Measurements from ENCODE around the gene GCG. TPM values are rescaled to one million over a fixed set of nuclear protein-coding genes. Genes with fewer than 3 reads are reported as not detected.

The GCG gene
- total and polyA plus RNA-seq, 2 donors (not counting 1 experiment from before 2014, with no cell fraction given), result not detected

DNA sequence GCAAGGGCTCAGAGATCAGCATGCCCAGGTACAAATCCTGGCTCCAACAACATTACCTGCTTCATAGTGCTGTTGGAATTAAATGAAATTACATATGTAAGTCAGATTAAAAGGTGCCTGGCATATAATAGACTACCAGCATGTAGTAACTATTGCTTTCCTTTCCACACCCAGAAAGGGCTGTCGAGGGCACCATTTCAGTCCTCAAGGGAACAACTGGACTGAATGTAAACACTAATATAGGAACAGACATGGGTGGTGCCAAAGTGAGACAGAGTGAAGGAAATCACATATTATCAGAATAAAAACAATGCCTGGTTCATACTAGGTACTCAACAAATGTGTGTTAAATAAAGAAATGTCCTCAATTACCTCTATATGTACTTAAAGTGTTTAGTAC is 47.9 kb upstream of the GCG start:
- intact Hi-C loops (cut with micrococcal nuclease), result no loop called here
- H4K20me1 ChIP-seq (ENCODE audit: control insufficient read depth, insufficient read depth, low read length, poor library complexity, severe bottlenecking), result no peaks in the 10 kb centered on the region
- no peaks in the 10 kb centered on the region for H3K36me3 ChIP-seq (replicated peaks in 1 of 2; ENCODE audit: control extremely low read depth in 1 of 2, control insufficient read depth in 1 of 2, extremely low read depth in 1 of 2, insufficient read depth in 2 of 2, low read length in 1 of 2)
- ATAC-seq (ENCODE audit: low read depth) (no peak), DNase-seq (no peak)
- TF ChIP-seq, protein P1, sequence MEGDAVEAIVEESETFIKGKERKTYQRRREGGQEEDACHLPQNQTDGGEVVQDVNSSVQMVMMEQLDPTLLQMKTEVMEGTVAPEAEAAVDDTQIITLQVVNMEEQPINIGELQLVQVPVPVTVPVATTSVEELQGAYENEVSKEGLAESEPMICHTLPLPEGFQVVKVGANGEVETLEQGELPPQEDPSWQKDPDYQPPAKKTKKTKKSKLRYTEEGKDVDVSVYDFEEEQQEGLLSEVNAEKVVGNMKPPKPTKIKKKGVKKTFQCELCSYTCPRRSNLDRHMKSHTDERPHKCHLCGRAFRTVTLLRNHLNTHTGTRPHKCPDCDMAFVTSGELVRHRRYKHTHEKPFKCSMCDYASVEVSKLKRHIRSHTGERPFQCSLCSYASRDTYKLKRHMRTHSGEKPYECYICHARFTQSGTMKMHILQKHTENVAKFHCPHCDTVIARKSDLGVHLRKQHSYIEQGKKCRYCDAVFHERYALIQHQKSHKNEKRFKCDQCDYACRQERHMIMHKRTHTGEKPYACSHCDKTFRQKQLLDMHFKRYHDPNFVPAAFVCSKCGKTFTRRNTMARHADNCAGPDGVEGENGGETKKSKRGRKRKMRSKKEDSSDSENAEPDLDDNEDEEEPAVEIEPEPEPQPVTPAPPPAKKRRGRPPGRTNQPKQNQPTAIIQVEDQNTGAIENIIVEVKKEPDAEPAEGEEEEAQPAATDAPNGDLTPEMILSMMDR (IDR thresholded peaks at IDR 0.05), result no peak
- no peak for TF ChIP-seq EZH2 (IDR thresholded peaks at IDR 0.05; ENCODE audit: borderline replicate concordance, insufficient read depth, low read depth, low read length, poor library complexity, severe bottlenecking)
- no peaks in the 10 kb centered on the region for H3K4me1 Mint-ChIP-seq
- H3K9me3 Mint-ChIP-seq (ENCODE audit: insufficient read depth), result no peaks in the 10 kb centered on the region
- no CpG with 5 or more reads among the region's 1 CpG for WGBS (ENCODE audit: insufficient coverage)
- H3K4me3 Mint-ChIP-seq, result no peak overlapping the region
- ChIA-PET CTCF (no interaction called here), POLR2A (no interaction called here)
- H3K4me3 ChIP-seq (ENCODE audit: control extremely low read depth in 1 of 5, extremely low read depth in 1 of 5, insufficient read depth in 1 of 5, low read depth in 2 of 5, low read length in 4 of 5), result no peak overlapping the region
- H3K4me2 ChIP-seq (replicated peaks; ENCODE audit: low read depth, low read length, poor library complexity, severe bottlenecking), result no peak overlapping the region
- no peak overlapping the region for H3K27ac Mint-ChIP-seq
- H3K9ac ChIP-seq (ENCODE audit: low read length), result no peak overlapping the region
- peaks cover 8% of the 10 kb centered on the region for H3K27me3 Mint-ChIP-seq
- H3K79me2 ChIP-seq (ENCODE audit: control insufficient read depth, insufficient read depth, low read length), result no peaks in the 10 kb centered on the region
- no peaks in the 10 kb centered on the region for H3K4me1 ChIP-seq (ENCODE audit: control insufficient read depth in 2 of 2, insufficient read depth in 2 of 2, low read length in 2 of 2)
- no peaks in the 10 kb centered on the region for H3K9me3 ChIP-seq (ENCODE audit: control extremely low read depth in 1 of 3, control insufficient read depth in 2 of 3, insufficient read depth in 1 of 3, low read length in 2 of 3)
- H3K27ac ChIP-seq (ENCODE audit: low read length in 2 of 2), result no peak overlapping the region
- H2AFZ ChIP-seq (ENCODE audit: insufficient read depth, low read depth, low read length, poor library complexity, severe bottlenecking), result no peak overlapping the region
- no peaks in the 10 kb centered on the region for H3K27me3 ChIP-seq (replicated peaks in 1 of 4; ENCODE audit: control extremely low read depth in 1 of 4, control insufficient read depth in 3 of 4, insufficient read depth in 4 of 4, low read length in 3 of 4)

DNA sequence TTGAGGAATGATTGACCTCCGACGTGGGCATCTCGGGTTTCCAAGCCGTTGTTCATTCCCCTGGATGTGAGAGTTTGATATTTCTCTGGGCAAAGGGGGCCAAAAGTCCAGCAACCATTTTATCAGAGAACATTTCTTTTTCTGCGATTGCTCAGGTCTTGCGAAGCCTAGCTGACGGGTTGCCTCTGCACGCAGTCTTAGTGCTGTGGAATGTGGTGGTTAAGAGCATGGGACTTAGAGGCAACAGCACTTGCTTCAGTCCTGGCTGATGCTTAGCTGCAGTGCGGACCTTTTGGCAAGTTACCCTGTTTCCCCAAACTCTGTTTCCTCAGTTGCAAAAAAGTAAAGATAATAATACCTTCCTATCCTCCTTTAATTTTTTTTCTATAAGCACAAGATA is 46.2 kb upstream of the GCG start:
- Mint-ChIP-seq H3K27ac (no peak overlapping the region), H3K9me3 (ENCODE audit: insufficient read depth) (no peaks in the 10 kb centered on the region), H3K4me1 (no peaks in the 10 kb centered on the region), H3K27me3 (peaks cover 13% of the 10 kb centered on the region), H3K4me3 (no peak overlapping the region)
- 93% methylated on average over 6 of the region's 9 CpGs for WGBS (ENCODE audit: insufficient coverage)
- ATAC-seq (ENCODE audit: low read depth), result no peak
- Histone ChIP-seq H3K27me3 (replicated peaks in 1 of 4; ENCODE audit: control extremely low read depth in 1 of 4, control insufficient read depth in 3 of 4, insufficient read depth in 4 of 4, low read length in 3 of 4) (no peaks in the 10 kb centered on the region), H3K9me3 (ENCODE audit: control extremely low read depth in 1 of 3, control insufficient read depth in 2 of 3, insufficient read depth in 1 of 3, low read length in 2 of 3) (no peaks in the 10 kb centered on the region), H3K4me2 (replicated peaks; ENCODE audit: low read depth, low read length, poor library complexity, severe bottlenecking) (no peak overlapping the region), H3K4me3 (ENCODE audit: control extremely low read depth in 1 of 5, extremely low read depth in 1 of 5, insufficient read depth in 1 of 5, low read depth in 2 of 5, low read length in 4 of 5) (no peak overlapping the region), H4K20me1 (ENCODE audit: control insufficient read depth, insufficient read depth, low read length, poor library complexity, severe bottlenecking) (no peaks in the 10 kb centered on the region), H3K27ac (ENCODE audit: low read length in 2 of 2) (no peak overlapping the region), H3K79me2 (ENCODE audit: control insufficient read depth, insufficient read depth, low read length) (no peaks in the 10 kb centered on the region), H3K36me3 (replicated peaks in 1 of 2; ENCODE audit: control extremely low read depth in 1 of 2, control insufficient read depth in 1 of 2, extremely low read depth in 1 of 2, insufficient read depth in 2 of 2, low read length in 1 of 2) (no peaks in the 10 kb centered on the region), H3K4me1 (ENCODE audit: control insufficient read depth in 2 of 2, insufficient read depth in 2 of 2, low read length in 2 of 2) (no peaks in the 10 kb centered on the region), H3K9ac (ENCODE audit: low read length) (no peak overlapping the region), H2AFZ (ENCODE audit: insufficient read depth, low read depth, low read length, poor library complexity, severe bottlenecking) (no peak overlapping the region)
- intact Hi-C loops (cut with micrococcal nuclease), result no loop called here
- DNase-seq, result no peak
- TF ChIP-seq, protein P1 (IDR thresholded peaks at IDR 0.05), result no peak
- no peak for TF ChIP-seq EZH2 (IDR thresholded peaks at IDR 0.05; ENCODE audit: borderline replicate concordance, insufficient read depth, low read depth, low read length, poor library complexity, severe bottlenecking)
- CTCF ChIA-PET, result no interaction called here
- POLR2A ChIA-PET, result no interaction called here

All from B cell (primary cell).